Measurements from ENCODE around the gene CEP70. TPM values are rescaled to one million over a fixed set of nuclear protein-coding genes. Genes with fewer than 3 reads are reported as not detected.

Gene CEP70
- total RNA-seq, 1 experiment from 2014 or later: 32.6 TPM

DNA sequence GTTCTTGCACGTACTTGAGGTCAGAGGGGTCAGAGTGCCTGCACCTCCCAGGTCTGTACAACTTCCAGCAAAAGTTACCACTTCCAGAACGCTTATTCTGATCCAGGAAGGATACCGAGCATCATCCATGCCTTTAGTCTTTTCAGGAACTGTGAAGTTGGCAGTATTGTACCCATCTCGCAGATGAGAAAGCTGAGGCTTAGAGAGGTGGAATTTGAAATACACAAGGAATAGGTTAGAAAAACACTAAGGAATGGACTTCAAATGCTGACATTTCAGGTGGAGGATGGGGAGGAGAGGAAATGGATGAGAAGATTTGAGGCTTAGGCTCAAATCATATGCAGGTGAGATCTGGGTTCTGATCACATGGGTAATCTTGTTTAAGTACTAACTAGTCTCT lies 148.4 kb downstream of the CEP70 start:
- DNase-seq: no peak
- no peaks in the 10 kb centered on the region for H3K79me1 ChIP-seq (ENCODE audit: insufficient read depth, low read depth, low read length, poor library complexity, severe bottlenecking)
- no CpG with 5 or more reads among the region's 4 CpGs for WGBS (ENCODE audit: extremely low coverage, insufficient read length, low lambda C conversion rate)
- no peak overlapping the region for H3K18ac ChIP-seq (ENCODE audit: insufficient read length, low read depth, low read length)
- no peak overlapping the region for H3K56ac ChIP-seq (ENCODE audit: insufficient read length, low read depth, low read length)
- H4K91ac ChIP-seq (ENCODE audit: insufficient read length, low read depth, low read length): no peak overlapping the region
- H3K23me2 ChIP-seq (ENCODE audit: insufficient read length, low read depth, low read length, poor library complexity, severe bottlenecking): no peaks in the 10 kb centered on the region
- H4K8ac ChIP-seq (replicated peaks; ENCODE audit: insufficient read length, low read depth, low read length): no peak overlapping the region
- H3K9me3 Mint-ChIP-seq: no peaks in the 10 kb centered on the region
- no peak overlapping the region for H3K4me3 Mint-ChIP-seq
- no peaks in the 10 kb centered on the region for H4K20me1 ChIP-seq (ENCODE audit: control insufficient read depth, insufficient read depth, insufficient read length)
- no peak overlapping the region for H3K9ac ChIP-seq (ENCODE audit: extremely low read depth, insufficient read length, low read length)
- no peak overlapping the region for H2AFZ ChIP-seq (ENCODE audit: low read length)
- H3K23ac ChIP-seq (ENCODE audit: insufficient read length, low read depth, low read length): no peak overlapping the region
- H3K36me3 Mint-ChIP-seq (ENCODE audit: insufficient read depth in 1 of 3, low read depth in 3 of 3): no peaks in the 10 kb centered on the region
- H3K14ac ChIP-seq (ENCODE audit: insufficient read depth, low read length): no peak overlapping the region
- no peak overlapping the region for H4K5ac ChIP-seq (ENCODE audit: insufficient read length, low read depth, low read length)
- no peak overlapping the region for H3K4ac ChIP-seq (ENCODE audit: low read depth, low read length)
- TF ChIP-seq CTCF (conservative IDR thresholded peaks at IDR 0.05): no peak
- no peak overlapping the region for H2BK15ac ChIP-seq (ENCODE audit: low read depth, low read length)
- no peak overlapping the region for H2BK120ac ChIP-seq (ENCODE audit: low read depth, low read length, poor library complexity, severe bottlenecking)
- no peaks in the 10 kb centered on the region for H3K27me3 ChIP-seq (ENCODE audit: insufficient read depth, low read length)
- H3K9me3 ChIP-seq (ENCODE audit: control insufficient read depth, low read depth, low read length): no peaks in the 10 kb centered on the region
- H3K27ac Mint-ChIP-seq: peak overlapping the region in 1 of 3 experiments; percentile 50; a peak in 2 of 7 replicates
- no peak overlapping the region for H2AK5ac ChIP-seq (ENCODE audit: insufficient read length, low read length)
- H2BK12ac ChIP-seq (ENCODE audit: insufficient read length, low read depth, low read length): no peak overlapping the region
- no peaks in the 10 kb centered on the region for H3K27me3 Mint-ChIP-seq (ENCODE audit: low read depth)
- no peak overlapping the region for H2BK5ac ChIP-seq (ENCODE audit: insufficient read length, low read length)
- H3K4me1 ChIP-seq (ENCODE audit: insufficient read depth, low read length): no peaks in the 10 kb centered on the region
- no peak overlapping the region for H3K4me2 ChIP-seq (ENCODE audit: insufficient read depth, insufficient read length, low read length)
- no peak overlapping the region for H2BK20ac ChIP-seq (ENCODE audit: low read depth, low read length, poor library complexity, severe bottlenecking)
- H3K27ac ChIP-seq (ENCODE audit: insufficient read length, low read depth, low read length): no peak overlapping the region
- peaks cover 13% of the 10 kb centered on the region in 2 experiments for H3K4me1 Mint-ChIP-seq
- H3T11ph ChIP-seq (ENCODE audit: low read length): no peak overlapping the region
- H3K79me2 ChIP-seq (ENCODE audit: insufficient read depth, low read length): no peaks in the 10 kb centered on the region

Measured in H9 (cell line).